ENCODE data around the gene STEAP1B. TPM values are rescaled to one million over a fixed set of nuclear protein-coding genes. Genes with fewer than 3 reads are reported as not detected.

Gene STEAP1B
- total RNA-seq, 2 experiments from 2014 or later = 0.30 to 0.33 TPM

DNA sequence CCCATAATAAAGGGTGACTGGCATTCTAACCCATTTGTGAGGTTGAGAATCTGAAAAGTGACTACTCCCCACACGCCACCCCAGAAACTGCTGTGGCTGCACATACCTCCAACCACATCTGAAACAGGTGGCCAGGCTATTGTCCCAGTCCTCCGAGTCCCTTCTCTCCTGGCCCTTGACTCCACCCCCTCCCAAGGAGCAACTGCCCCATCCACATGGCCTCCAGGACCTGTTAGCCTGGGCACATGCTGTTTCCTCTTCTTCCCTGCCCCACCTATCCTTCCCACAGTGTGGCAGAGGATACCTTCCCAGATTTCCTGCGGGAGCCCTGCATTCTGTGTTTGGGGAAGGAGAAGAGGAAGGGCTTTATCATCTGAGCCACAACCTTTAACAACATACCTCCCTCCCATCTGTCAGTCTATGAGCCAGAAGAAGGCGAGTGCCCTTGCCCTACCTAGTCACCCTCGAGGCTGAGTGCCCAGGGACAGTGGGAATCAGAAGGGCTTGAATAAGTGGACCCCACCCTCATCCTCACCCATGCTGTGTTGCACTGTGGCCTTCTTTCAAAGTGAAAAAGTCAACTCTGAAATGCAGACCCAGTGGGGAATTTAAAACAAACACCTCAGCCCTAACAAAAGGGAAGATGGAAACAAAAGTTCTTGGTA is 11.9 kb downstream of the STEAP1B start:
- H3K4me1 Mint-ChIP-seq = peaks cover 20% of the 10 kb centered on the region
- H3K27me3 Mint-ChIP-seq = peaks cover 21% of the 10 kb centered on the region
- no peaks in the 10 kb centered on the region for H3K9me3 Mint-ChIP-seq
- CTCF ChIA-PET = interaction anchor here (3.5 kb wide), 1 partner anchor 378 kb away, joined by 27 read pairs; no protein-coding TSS in a partner anchor
- no peak overlapping the region for H3K27ac Mint-ChIP-seq
- H3K36me3 Mint-ChIP-seq (ENCODE audit: low read depth) = no peaks in the 10 kb centered on the region
- no peak overlapping the region for H3K4me3 Mint-ChIP-seq
- DNase-seq = no peak
- POLR2A ChIA-PET = no interaction called here

GRCh38 chr7:22486597-22486996 is 13.4 kb downstream of the STEAP1B start:
- Mint-ChIP-seq H3K4me1 (peaks cover 26% of the 10 kb centered on the region), H3K27ac (no peak overlapping the region), H3K36me3 (ENCODE audit: low read depth) (no peaks in the 10 kb centered on the region), H3K9me3 (no peaks in the 10 kb centered on the region), H3K27me3 (peaks cover 18% of the 10 kb centered on the region), H3K4me3 (no peak overlapping the region)
- CTCF ChIA-PET = interaction anchor here (3.5 kb wide), 1 partner anchor 376 kb away, joined by 27 read pairs; no protein-coding TSS in a partner anchor
- DNase-seq = no peak
- POLR2A ChIA-PET = no interaction called here

DNA sequence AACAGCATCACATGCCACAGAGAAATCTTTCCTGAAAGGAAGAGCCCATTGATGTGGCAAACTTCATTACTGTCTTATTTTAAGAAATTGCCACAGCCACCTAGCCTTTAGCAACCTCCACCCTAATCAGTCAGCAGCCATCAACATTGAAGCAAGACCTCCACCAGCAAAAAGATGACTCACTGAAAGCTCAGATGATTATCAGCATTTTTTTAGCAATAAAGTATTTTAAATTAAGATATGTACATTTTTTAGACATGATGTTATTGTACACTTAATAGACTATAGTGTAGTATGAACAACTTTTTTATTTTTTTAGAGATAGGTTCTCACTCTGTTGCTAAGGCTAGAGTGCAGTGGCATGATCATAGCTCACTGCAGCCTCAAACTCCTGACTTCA is 14.8 kb downstream of the STEAP1B start:
- POLR2A ChIA-PET = no interaction called here
- Mint-ChIP-seq H3K36me3 (ENCODE audit: low read depth) (no peaks in the 10 kb centered on the region), H3K27me3 (peaks cover 11% of the 10 kb centered on the region), H3K4me1 (peaks cover 29% of the 10 kb centered on the region), H3K4me3 (no peak overlapping the region), H3K9me3 (no peaks in the 10 kb centered on the region), H3K27ac (no peak overlapping the region)
- DNase-seq = no peak
- CTCF ChIA-PET = interaction anchor here (0.9 to 3.5 kb wide), 4 partner anchors 33 to 375 kb away, joined by 3 to 27 read pairs (median 4); no protein-coding TSS in a partner anchor

- H3K9me3 Mint-ChIP-seq = no peaks in the 10 kb centered on the region
- no peak overlapping the region for H3K4me3 Mint-ChIP-seq
- H3K27me3 Mint-ChIP-seq = peaks cover 4% of the 10 kb centered on the region
- no peak overlapping the region for H3K27ac Mint-ChIP-seq
- POLR2A ChIA-PET = no interaction called here
- no peak for DNase-seq
- H3K4me1 Mint-ChIP-seq = peaks cover 24% of the 10 kb centered on the region
- H3K36me3 Mint-ChIP-seq (ENCODE audit: low read depth) = no peaks in the 10 kb centered on the region
- CTCF ChIA-PET = no interaction called here
These were observed 17.5 kb downstream of the STEAP1B start for GRCh38 chr7:22482503-22482902.

- Mint-ChIP-seq H3K27me3 (peaks cover 4% of the 10 kb centered on the region), H3K27ac (no peak overlapping the region), H3K36me3 (ENCODE audit: low read depth) (no peaks in the 10 kb centered on the region), H3K4me1 (peaks cover 17% of the 10 kb centered on the region), H3K4me3 (no peak overlapping the region), H3K9me3 (no peaks in the 10 kb centered on the region)
- ChIA-PET POLR2A (no interaction called here), CTCF (interaction anchor here (1.2 kb wide), 1 partner anchor 372 kb away, joined by 3 read pairs; no protein-coding TSS in a partner anchor)
- DNase-seq = no peak
These were observed 18.3 kb downstream of the STEAP1B start for GRCh38 chr7:22481726-22482125.

DNA sequence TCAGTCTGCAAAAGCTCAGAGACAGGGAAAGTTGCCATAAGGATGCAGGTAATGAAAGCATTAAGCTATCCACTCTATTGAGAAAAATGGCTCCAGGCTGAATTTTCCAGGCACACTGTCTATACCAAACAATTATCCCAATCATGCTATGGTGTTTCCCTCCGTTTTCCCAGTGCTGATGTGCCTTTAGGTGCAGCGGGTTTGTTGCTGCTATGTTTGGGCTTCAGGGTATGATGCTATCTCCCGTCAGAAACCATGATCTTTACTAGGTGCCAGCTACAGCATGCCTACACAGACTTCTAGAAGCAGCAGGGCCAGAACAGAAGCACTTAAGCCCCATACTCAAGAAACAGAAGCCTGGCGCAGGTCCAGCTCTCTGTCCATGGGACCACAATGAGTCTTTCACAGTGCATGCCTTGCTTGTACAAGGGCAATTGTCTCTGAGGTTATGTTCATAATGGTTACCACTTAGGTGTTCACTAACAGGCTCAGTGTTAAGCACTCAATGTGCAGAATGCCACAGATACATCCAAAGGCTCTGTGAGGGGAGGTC is 19.4 kb downstream of the STEAP1B start:
- DNase-seq = no peak
- ChIA-PET CTCF (interaction anchor here (1.2 kb wide), 1 partner anchor 371 kb away, joined by 3 read pairs; no protein-coding TSS in a partner anchor), POLR2A (no interaction called here)
- Mint-ChIP-seq H3K4me1 (peaks cover 14% of the 10 kb centered on the region), H3K9me3 (no peaks in the 10 kb centered on the region), H3K27ac (no peak overlapping the region), H3K36me3 (ENCODE audit: low read depth) (no peaks in the 10 kb centered on the region), H3K27me3 (peaks cover 4% of the 10 kb centered on the region), H3K4me3 (no peak overlapping the region)

GRCh38 chr7:22477876-22478450 is 22.0 kb downstream of the STEAP1B start:
- Mint-ChIP-seq H3K27ac (no peak overlapping the region), H3K4me1 (peaks cover 9% of the 10 kb centered on the region), H3K27me3 (peaks cover 2% of the 10 kb centered on the region), H3K9me3 (no peaks in the 10 kb centered on the region), H3K36me3 (ENCODE audit: low read depth) (no peaks in the 10 kb centered on the region), H3K4me3 (no peak overlapping the region)
- POLR2A ChIA-PET = no interaction called here
- CTCF ChIA-PET = interaction anchor here (2.2 kb wide), 1 partner anchor 368 kb away, joined by 7 read pairs; no protein-coding TSS in a partner anchor
- DNase-seq = no peak

GRCh38 chr7:22477262-22477661 is 22.7 kb downstream of the STEAP1B start:
- ChIA-PET POLR2A (no interaction called here), CTCF (no interaction called here)
- Mint-ChIP-seq H3K4me1 (peaks cover 9% of the 10 kb centered on the region), H3K36me3 (ENCODE audit: low read depth) (no peaks in the 10 kb centered on the region), H3K9me3 (no peaks in the 10 kb centered on the region), H3K27ac (no peak overlapping the region), H3K4me3 (no peak overlapping the region), H3K27me3 (peaks cover 2% of the 10 kb centered on the region)
- DNase-seq = no peak

DNA sequence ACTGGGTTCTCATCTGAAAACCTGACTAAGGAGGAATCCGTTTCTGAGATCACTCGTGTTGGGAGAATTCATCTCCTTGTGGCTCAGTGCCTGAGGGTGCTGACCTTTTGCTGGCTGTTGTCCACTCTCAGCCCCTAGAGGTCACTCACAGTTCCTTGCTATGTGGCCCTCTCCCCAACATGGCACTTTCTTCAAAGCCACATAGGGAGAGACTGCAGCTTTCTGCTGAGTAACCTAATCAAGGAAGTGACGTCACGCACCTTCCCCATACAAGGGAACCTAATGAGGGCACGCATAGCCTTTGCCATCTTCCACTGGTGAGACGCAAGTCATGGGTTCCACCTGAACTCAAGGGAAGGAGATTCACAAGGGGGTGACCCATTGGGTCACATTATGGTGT is 23.2 kb downstream of the STEAP1B start:
- Mint-ChIP-seq H3K4me3 (no peak overlapping the region), H3K36me3 (ENCODE audit: low read depth) (no peaks in the 10 kb centered on the region), H3K27me3 (peaks cover 2% of the 10 kb centered on the region), H3K9me3 (no peaks in the 10 kb centered on the region), H3K27ac (no peak overlapping the region), H3K4me1 (peaks cover 5% of the 10 kb centered on the region)
- CTCF ChIA-PET = no interaction called here
- DNase-seq = no peak
- POLR2A ChIA-PET = no interaction called here

DNA sequence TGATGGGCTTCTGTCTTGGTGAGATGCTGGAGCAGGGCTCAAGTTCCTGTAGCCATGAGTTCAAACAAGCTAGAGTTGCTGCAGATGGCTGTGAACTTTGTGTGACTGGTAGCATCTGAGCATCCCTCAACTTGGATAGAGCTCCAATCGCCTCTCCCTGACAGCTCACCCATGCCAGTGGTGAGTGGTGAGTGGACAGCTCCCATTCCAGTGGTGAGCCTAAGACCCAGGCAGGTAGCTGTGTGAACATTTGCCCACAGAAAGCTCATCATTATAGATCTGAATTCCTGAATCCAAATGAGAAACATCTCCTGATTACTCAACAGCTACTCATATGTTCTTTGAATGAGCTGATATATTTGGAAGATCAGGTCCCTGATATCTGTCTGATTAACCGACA is 25.3 kb downstream of the STEAP1B start:
- CTCF ChIA-PET = interaction anchor here (0.6 kb wide), 1 partner anchor 366 kb away, joined by 3 read pairs; no protein-coding TSS in a partner anchor
- Mint-ChIP-seq H3K9me3 (no peaks in the 10 kb centered on the region), H3K4me3 (no peak overlapping the region), H3K27me3 (peaks cover 2% of the 10 kb centered on the region), H3K4me1 (no peaks in the 10 kb centered on the region), H3K36me3 (ENCODE audit: low read depth) (no peaks in the 10 kb centered on the region), H3K27ac (no peak overlapping the region)
- DNase-seq = no peak
- POLR2A ChIA-PET = no interaction called here

DNA sequence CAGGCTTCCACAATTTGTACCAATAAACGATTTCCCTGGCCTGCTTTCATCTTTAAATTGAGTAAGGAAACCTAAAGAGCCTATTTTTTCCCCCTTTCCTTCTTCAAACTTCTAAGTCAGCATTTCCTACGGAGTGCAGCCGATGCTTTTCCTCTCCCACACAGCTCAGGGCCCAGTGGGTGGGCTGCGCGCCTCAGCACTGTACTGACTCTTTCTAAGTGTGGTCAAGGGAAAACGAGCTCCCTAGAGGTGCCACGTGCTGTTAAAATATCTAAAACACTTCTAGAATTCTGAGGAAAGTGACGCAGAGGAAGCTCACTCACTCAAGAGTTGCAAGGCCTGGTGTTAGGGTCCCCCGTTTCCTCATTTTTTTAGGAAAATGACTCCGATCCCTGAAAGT is 29.0 kb downstream of the STEAP1B start:
- no peak for DNase-seq
- Mint-ChIP-seq H3K27me3 (peaks cover 12% of the 10 kb centered on the region), H3K4me1 (no peaks in the 10 kb centered on the region), H3K36me3 (ENCODE audit: low read depth) (no peaks in the 10 kb centered on the region), H3K4me3 (no peak overlapping the region), H3K9me3 (no peaks in the 10 kb centered on the region), H3K27ac (no peak overlapping the region)
- ChIA-PET CTCF (no interaction called here), POLR2A (no interaction called here)

- ChIA-PET POLR2A (no interaction called here), CTCF (interaction anchor here (1.9 kb wide), 1 partner anchor 360 kb away, joined by 5 read pairs; no protein-coding TSS in a partner anchor)
- DNase-seq = no peak
- H3K36me3 Mint-ChIP-seq (ENCODE audit: low read depth) = no peaks in the 10 kb centered on the region
- H3K27ac Mint-ChIP-seq = no peak overlapping the region
- no peaks in the 10 kb centered on the region for H3K4me1 Mint-ChIP-seq
- peaks cover 12% of the 10 kb centered on the region for H3K27me3 Mint-ChIP-seq
- no peaks in the 10 kb centered on the region for H3K9me3 Mint-ChIP-seq
- H3K4me3 Mint-ChIP-seq = no peak overlapping the region
These were observed 30.4 kb downstream of the STEAP1B start for GRCh38 chr7:22469371-22470143.

- Mint-ChIP-seq H3K27ac (no peak overlapping the region), H3K36me3 (ENCODE audit: low read depth) (no peaks in the 10 kb centered on the region), H3K4me1 (no peaks in the 10 kb centered on the region), H3K9me3 (no peaks in the 10 kb centered on the region), H3K4me3 (no peak overlapping the region), H3K27me3 (peaks cover 12% of the 10 kb centered on the region)
- POLR2A ChIA-PET = no interaction called here
- DNase-seq = no peak
- CTCF ChIA-PET = interaction anchor here (1.9 kb wide), 1 partner anchor 359 kb away, joined by 5 read pairs; no protein-coding TSS in a partner anchor
These were observed 31.4 kb downstream of the STEAP1B start for GRCh38 chr7:22468609-22469008.
